ENCODE data around the gene PRDM15. TPM values are rescaled to one million over a fixed set of nuclear protein-coding genes. Genes with fewer than 3 reads are reported as not detected.

Gene PRDM15
- polyA plus RNA-seq, 3 donors: 0.19 to 19.0 (median 0.74) TPM

- Mint-ChIP-seq H3K4me1 (peaks cover 56% of the 10 kb centered on the region), H3K4me3 (no peak overlapping the region), H3K9me3 (peaks cover 0 to 2% (median 0%) of the 10 kb centered on the region in 7 donors), H3K27ac (peak overlapping the region in 1 of 7 donors; percentile 10), H3K27me3 (ENCODE audit: low read depth in 3 of 3) (peaks cover 0 to 3% (median 2%) of the 10 kb centered on the region in 3 donors), H3K36me3 (peaks cover under 1 to 10% of the 10 kb centered on the region in 2 donors)
- H3K4me2 ChIP-seq (replicated peaks; ENCODE audit: extremely low read depth, low read length, poor library complexity, severe bottlenecking): no peak overlapping the region
- H2AFZ ChIP-seq (ENCODE audit: insufficient read depth, low read depth, low read length, poor library complexity, severe bottlenecking): no peak overlapping the region
- no peak overlapping the region for H3K4me3 ChIP-seq (replicated peaks in 1 of 3; ENCODE audit: low read depth in 2 of 3, low read length in 3 of 3)
- WGBS (ENCODE audit: insufficient coverage): 62% methylated on average over 3 of the region's 7 CpGs
- intact Hi-C loops (cut with micrococcal nuclease): loop anchor here in 1 of 2 donors (5.0 kb wide), 1 partner anchor 46 kb away; the partner anchor contains the start of gene PRDM15
- H3K9ac ChIP-seq (ENCODE audit: insufficient read depth, low read length, poor library complexity, severe bottlenecking): no peak overlapping the region
- no peaks in the 10 kb centered on the region for H3K9me3 ChIP-seq (replicated peaks in 1 of 2; ENCODE audit: control insufficient read depth in 1 of 2, insufficient read depth in 1 of 2, low read length in 2 of 2)
- peaks cover 41 to 48% of the 10 kb centered on the region in 2 donors for H3K4me1 ChIP-seq (ENCODE audit: control insufficient read depth in 1 of 2, insufficient read depth in 2 of 2, low read length in 2 of 2)
- no peak for DNase-seq
- TF ChIP-seq CTCF (IDR thresholded peaks at IDR 0.05): no peak
- H4K20me1 ChIP-seq (ENCODE audit: insufficient read depth, low read length): no peaks in the 10 kb centered on the region
- no peak overlapping the region for H3K27ac ChIP-seq (ENCODE audit: low read depth in 1 of 2, low read length in 2 of 2)
- H3K27me3 ChIP-seq (ENCODE audit: control insufficient read depth in 2 of 2, insufficient read depth in 2 of 2, low read length in 2 of 2): no peaks in the 10 kb centered on the region
- peaks cover 8% of the 10 kb centered on the region for H3K79me2 ChIP-seq (ENCODE audit: insufficient read depth, low read length)
- peaks cover 0 to 3% of the 10 kb centered on the region in 2 donors for H3K36me3 ChIP-seq (replicated peaks in 1 of 2; ENCODE audit: control insufficient read depth in 1 of 2, insufficient read depth in 2 of 2, low read length in 2 of 2)
Observed at GRCh38 chr21:41923631-41924367, 44.7 kb upstream of the PRDM15 start.

DNA sequence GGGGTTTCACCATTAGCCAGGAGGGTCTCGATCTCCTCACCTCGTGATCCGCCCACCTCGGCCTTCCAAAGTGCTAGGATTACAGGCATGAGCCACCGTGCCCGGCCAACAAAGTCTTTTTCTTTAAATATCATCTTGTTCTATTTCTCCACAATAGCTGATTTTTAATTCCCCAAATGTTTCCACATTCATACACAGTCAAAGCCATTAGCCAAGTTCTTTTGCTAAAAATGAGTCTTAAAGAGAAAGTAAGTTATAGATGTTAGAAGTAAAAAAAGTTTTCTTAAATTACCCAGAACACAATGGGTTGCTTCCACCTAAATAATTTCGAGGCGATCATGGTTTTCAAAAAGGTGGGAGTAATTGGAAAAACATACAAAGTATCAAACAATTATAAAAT, 44.0 kb upstream of the PRDM15 start:
- Histone ChIP-seq H4K20me1 (ENCODE audit: insufficient read depth, low read length) (no peaks in the 10 kb centered on the region), H3K9me3 (replicated peaks in 1 of 2; ENCODE audit: control insufficient read depth in 1 of 2, insufficient read depth in 1 of 2, low read length in 2 of 2) (no peaks in the 10 kb centered on the region), H3K4me1 (ENCODE audit: control insufficient read depth in 1 of 2, insufficient read depth in 2 of 2, low read length in 2 of 2) (peaks cover 35 to 42% of the 10 kb centered on the region in 2 donors), H3K27ac (ENCODE audit: low read depth in 1 of 2, low read length in 2 of 2) (no peak overlapping the region), H3K36me3 (replicated peaks in 1 of 2; ENCODE audit: control insufficient read depth in 1 of 2, insufficient read depth in 2 of 2, low read length in 2 of 2) (peaks cover 0 to 9% of the 10 kb centered on the region in 2 donors), H2AFZ (ENCODE audit: insufficient read depth, low read depth, low read length, poor library complexity, severe bottlenecking) (no peak overlapping the region), H3K27me3 (ENCODE audit: control insufficient read depth in 2 of 2, insufficient read depth in 2 of 2, low read length in 2 of 2) (no peaks in the 10 kb centered on the region), H3K9ac (ENCODE audit: insufficient read depth, low read length, poor library complexity, severe bottlenecking) (no peak overlapping the region), H3K79me2 (ENCODE audit: insufficient read depth, low read length) (peaks cover 8% of the 10 kb centered on the region), H3K4me2 (replicated peaks; ENCODE audit: extremely low read depth, low read length, poor library complexity, severe bottlenecking) (no peak overlapping the region), H3K4me3 (replicated peaks in 1 of 3; ENCODE audit: low read depth in 2 of 3, low read length in 3 of 3) (no peak overlapping the region)
- intact Hi-C loops (cut with micrococcal nuclease): loop anchor here in 1 of 2 donors (5.0 kb wide), 1 partner anchor 46 kb away; the partner anchor contains the start of gene PRDM15
- 94% methylated on average over 4 of the region's 8 CpGs for WGBS (ENCODE audit: insufficient coverage)
- H3K27ac Mint-ChIP-seq: no peak overlapping the region
- no peak overlapping the region for H3K4me3 Mint-ChIP-seq
- H3K27me3 Mint-ChIP-seq (ENCODE audit: low read depth in 3 of 3): peaks cover 0 to 3% (median 2%) of the 10 kb centered on the region in 3 donors
- H3K9me3 Mint-ChIP-seq: peaks cover 0 to under 1% (median 0%) of the 10 kb centered on the region in 7 donors
- DNase-seq: no peak
- H3K36me3 Mint-ChIP-seq: peaks cover 4 to 15% of the 10 kb centered on the region in 2 donors
- TF ChIP-seq CTCF (IDR thresholded peaks at IDR 0.05): no peak
- H3K4me1 Mint-ChIP-seq: peaks cover 50% of the 10 kb centered on the region
